ENCODE data around the gene FAM118B. TPM values are rescaled to one million over a fixed set of nuclear protein-coding genes. Genes with fewer than 3 reads are reported as not detected.

FAM118B gene
- total and polyA plus RNA-seq, 2 of the 4 experiments (the other 2 are of a cell fraction) = 20.0 to 27.2 TPM

DNA sequence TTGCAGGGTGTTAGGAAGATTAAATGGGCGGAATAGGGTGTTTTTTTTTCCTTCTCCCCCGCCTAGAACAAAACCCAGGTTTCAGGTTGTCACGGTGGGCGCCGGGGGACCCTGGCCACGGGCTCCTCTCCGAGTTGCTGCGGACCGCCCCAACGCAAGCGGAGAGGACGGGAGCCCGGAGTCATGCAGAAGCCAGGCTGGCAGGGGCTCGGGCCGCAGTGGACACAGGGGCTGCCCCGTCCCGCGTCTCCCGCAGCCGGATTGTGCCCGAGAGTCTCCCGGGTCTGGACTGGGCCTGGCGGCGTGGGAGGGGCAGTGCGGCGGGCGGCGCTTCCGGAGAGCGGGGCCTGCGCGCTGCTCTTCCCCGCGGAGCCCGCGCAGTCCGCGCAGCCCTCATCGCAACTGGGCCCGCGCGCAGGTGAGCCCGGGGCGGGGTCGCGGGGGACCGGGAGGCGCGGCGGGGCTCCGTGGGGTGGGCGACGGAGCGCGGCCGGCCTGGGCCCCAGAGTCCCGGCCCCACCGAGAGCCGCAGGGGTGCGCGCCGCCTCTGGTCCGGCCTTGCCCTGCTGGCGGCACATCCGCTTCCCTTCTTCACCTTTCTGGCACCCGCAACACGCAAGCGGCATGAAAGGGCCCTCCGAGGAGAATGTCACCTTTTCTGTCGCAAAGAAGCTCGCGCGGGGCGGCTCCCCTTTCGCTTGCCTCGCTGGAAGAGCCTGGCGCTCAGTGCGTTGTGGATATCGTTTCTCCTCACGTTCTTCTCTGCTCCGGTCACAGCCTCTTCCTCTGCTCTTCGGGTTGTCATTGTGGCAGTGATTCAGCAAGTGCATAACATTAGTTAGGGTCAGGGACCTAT, 71.4 kb downstream of the FAM118B start, which contains the start of gene TIRAP:
Gene TIRAP (plus strand): TSS at position 358 of the 856 bp plus-strand sequence. CDS start 7,802 bp downstream, outside the sequence.
- Histone ChIP-seq H3K79me1 (ENCODE audit: low read depth in 1 of 2, low read length in 2 of 2) (peaks cover 4 to 27% of the 10 kb centered on the region in 2 experiments; a peak in 3 of 4 replicates), H4K5ac (ENCODE audit: low read depth, low read length) (peak within 1 kb of the TSS; percentile 90), H4K91ac (ENCODE audit: insufficient read depth, low read depth, low read length) (peak within 1 kb of the TSS; percentile 74), H3K4me3 (ENCODE audit: insufficient read depth, low read depth, low read length) (peak within 1 kb of the TSS; percentile 83), H3K9me3 (ENCODE audit: control insufficient read depth, insufficient read depth, low read length) (no peaks in the 10 kb centered on the region), H3K4me2 (ENCODE audit: low read depth, low read length) (peak within 1 kb of the TSS; percentile 83), H3K56ac (ENCODE audit: extremely low read depth, insufficient read depth, low read length) (peak within 1 kb of the TSS; percentile 5), H3K27ac (ENCODE audit: insufficient read depth, low read length) (peak within 1 kb of the TSS; percentile 78), H2BK20ac (ENCODE audit: low read depth, low read length) (peak within 1 kb of the TSS; percentile 10; the same call in 1 of the 2 replicates), H3K9ac (ENCODE audit: low read depth, low read length) (peak within 1 kb of the TSS; percentile 84), H4K8ac (ENCODE audit: low read depth in 2 of 2, low read length in 2 of 2) (peak within 1 kb of the TSS; percentile 74 to 91), H2BK5ac (ENCODE audit: low read depth, low read length, poor library complexity, severe bottlenecking) (peak within 1 kb of the TSS; percentile 32), H3K4ac (ENCODE audit: low read depth, low read length) (peak within 1 kb of the TSS; percentile 83), H2BK15ac (ENCODE audit: low read depth, low read length) (peak within 1 kb of the TSS; percentile 31; the same call in 1 of the 3 replicates), H3K23ac (ENCODE audit: low read depth, low read length) (peak within 1 kb of the TSS; percentile 83), H2BK120ac (ENCODE audit: low read depth, low read length) (peak within 1 kb of the TSS; percentile 12), H2AK9ac (replicated peaks; ENCODE audit: low read depth, low read length, poor library complexity) (peak within 1 kb of the TSS; percentile 39), H3K14ac (replicated peaks; ENCODE audit: low read depth, low read length) (peak within 1 kb of the TSS; percentile 75), H3K36me3 (ENCODE audit: control insufficient read depth, insufficient read depth, low read length) (no peaks in the 10 kb centered on the region), H2AFZ (replicated peaks; ENCODE audit: low read length, poor library complexity) (peak within 1 kb of the TSS; percentile 97), H3K4me1 (ENCODE audit: control insufficient read depth, insufficient read depth, low read length) (peaks cover 3% of the 10 kb centered on the region; the same call in 1 of the 2 replicates), H4K20me1 (ENCODE audit: insufficient read depth, low read length) (no peaks in the 10 kb centered on the region), H3K18ac (ENCODE audit: low read depth, low read length) (peak within 1 kb of the TSS; percentile 55), H2AK5ac (ENCODE audit: low read depth, low read length) (peak within 1 kb of the TSS; percentile 26), H3K9me1 (ENCODE audit: insufficient read depth, low read length) (peaks cover 5% of the 10 kb centered on the region; the same call in 1 of the 2 replicates), H3K27me3 (ENCODE audit: control insufficient read depth, insufficient read depth, low read length) (no peaks in the 10 kb centered on the region)
- ChIA-PET POLR2A (ENCODE audit: unreplicated experiment) (no interaction called here), CTCF (interaction anchor here (0.6 kb wide), 2 partner anchors 8 to 1050 kb away, joined by 3 to 4 read pairs; no protein-coding TSS in a partner anchor)
- ATAC-seq (ENCODE audit: low read depth) = peak; percentile 94
- peak; percentile 42 for DNase-seq
- intact Hi-C loops (cut with micrococcal nuclease) (no loop called here), dilution Hi-C loops (cut with HindIII; ENCODE audit: low sequenced_read_pairs, unreplicated experiment) (no loop called here), in situ Hi-C loops (cut with MboI; ENCODE audit: low sequenced_read_pairs) (no loop called here)
- no TSS peak for BruUV-seq (replicated peaks)
- TF ChIP-seq BHLHE40 (IDR thresholded peaks at IDR 0.05; ENCODE audit: low read depth, low read length) (peak; percentile 44), MAZ (IDR thresholded peaks at IDR 0.05; ENCODE audit: borderline replicate concordance, low read depth, low read length) (peak; percentile 68; the same call in 1 of the 2 replicates), MXI1 (IDR thresholded peaks at IDR 0.05; ENCODE audit: borderline replicate concordance, low read depth, low read length) (no peak; the same call in 1 of the 2 replicates), POLR2A (IDR thresholded peaks at IDR 0.05; ENCODE audit: low read depth, low read length) (peak; percentile 31; the same call in 1 of the 2 replicates)
- 1% methylated on average over 41 of the region's 82 CpGs; no CpG with 5 or more reads in 1 of the 2 experiments for WGBS, 2 experiments (ENCODE audit: extremely low coverage in 2 of 2, insufficient read length in 1 of 2)
